ENCODE measurements around the gene ANKRA2. TPM values are rescaled to one million over a fixed set of nuclear protein-coding genes. Genes with fewer than 3 reads are reported as not detected.

Gene ANKRA2
- total and polyA plus RNA-seq, 9 of the 15 experiments (the other 6 are each of a cell fraction or from before 2014, with no cell fraction given): 7.9 to 28.7 (median 12.8) TPM

- Histone ChIP-seq H3K4me2 (ENCODE audit: insufficient read depth, low read length) (no peak overlapping the region), H3K36me3 (ENCODE audit: control insufficient read depth, insufficient read depth, low read length) (no peaks in the 10 kb centered on the region), H3K9me3 (replicated peaks; ENCODE audit: control insufficient read depth, insufficient read depth, low read depth, low read length) (no peaks in the 10 kb centered on the region), H3K4me3 (no peak overlapping the region), H2AFZ (ENCODE audit: low read depth, low read length) (no peak overlapping the region), H3K79me2 (ENCODE audit: control insufficient read depth, insufficient read depth, low read length) (no peaks in the 10 kb centered on the region), H3K4me1 (replicated peaks in 1 of 2; ENCODE audit: control insufficient read depth in 2 of 2, insufficient read depth in 2 of 2, low read length in 2 of 2) (no peaks in the 10 kb centered on the region), H3K9me1 (ENCODE audit: control insufficient read depth, insufficient read depth, low read length) (no peaks in the 10 kb centered on the region), H4K20me1 (replicated peaks; ENCODE audit: control insufficient read depth, insufficient read depth, low read length) (no peaks in the 10 kb centered on the region), H3K9ac (ENCODE audit: insufficient read depth in 1 of 2, low read depth in 2 of 2, low read length in 2 of 2) (no peak overlapping the region), H3K27ac (ENCODE audit: extremely low read depth, low read depth, low read length) (no peak overlapping the region), H3K27me3 (ENCODE audit: control insufficient read depth in 2 of 2, insufficient read depth in 2 of 2, low read length in 2 of 2) (no peaks in the 10 kb centered on the region)
- no peak for FAIRE-seq
- in situ Hi-C loops (cut with MboI): no loop called here
- intact Hi-C loops (cut with micrococcal nuclease): no loop called here
- 0 out of 3 replicates have a peak, but pooled peaks have one; percentile 28 for ATAC-seq
- peak in 2 of 4 experiments; percentile 14 to 15 for DNase-seq (ENCODE audit: extremely low read depth in 1 of 4, low spot score in 3 of 4)
- ChIA-PET CTCF (ENCODE audit: low intra/inter-chr PET ratio) (no interaction called here), POLR2A (no interaction called here)
- BruUV-seq (replicated peaks): no TSS peak
- 27% methylated on average over 8 of the region's 8 CpGs for WGBS (ENCODE audit: insufficient coverage, low coverage, missing lambda C conversion rate)
- TF ChIP-seq SIX5 (IDR thresholded peaks at IDR 0.05; ENCODE audit: borderline replicate concordance in 1 of 2, insufficient read depth in 1 of 2, low read depth in 1 of 2, low read length in 2 of 2): no peak
- TF ChIP-seq HSF4 (CRISPR knock-in tag; IDR thresholded peaks at IDR 0.05; ENCODE audit: borderline replicate concordance): no peak
- no peak for TF ChIP-seq NFYB (IDR thresholded peaks at IDR 0.05; ENCODE audit: extremely low read depth, insufficient read length)
- no peak for TF ChIP-seq SRSF9 (IDR thresholded peaks at IDR 0.05; ENCODE audit: borderline replicate concordance, low read depth, low read length)
- TF ChIP-seq TCFL5 (CRISPR knock-in tag; conservative IDR thresholded peaks at IDR 0.05): no peak
- TF ChIP-seq HNRNPH1 (optimal IDR thresholded peaks at IDR 0.05; ENCODE audit: low read depth, low read length): no peak
- TF ChIP-seq CHCHD3 (CRISPR knock-in tag; IDR thresholded peaks at IDR 0.05): no peak
- TF ChIP-seq ZNF212 (CRISPR knock-in tag; IDR thresholded peaks at IDR 0.05): no peak
- peak in 1 of 2 experiments; percentile 76; a peak in 1 of 4 replicates for TF ChIP-seq FOXA3 (CRISPR knock-in tag; conservative IDR thresholded peaks at IDR 0.05 in 1 of 2, IDR thresholded peaks at IDR 0.05 in 1 of 2)
- TF ChIP-seq ZNF609 (CRISPR knock-in tag; IDR thresholded peaks at IDR 0.05; ENCODE audit: borderline replicate concordance): no peak
- no peak for TF ChIP-seq NUFIP1 (IDR thresholded peaks at IDR 0.05; ENCODE audit: partially characterized antibody)
- no peak for TF ChIP-seq HDAC2 (IDR thresholded peaks at IDR 0.05)
- TF ChIP-seq BACH1 (tag; IDR thresholded peaks at IDR 0.05): no peak
- TF ChIP-seq ZNF133 (CRISPR knock-in tag; IDR thresholded peaks at IDR 0.05): no peak
- TF ChIP-seq ZBTB7A (IDR thresholded peaks at IDR 0.05; ENCODE audit: borderline replicate concordance, control insufficient read depth, low read depth, low read length): no peak
- no peak for TF ChIP-seq ZZZ3 (IDR thresholded peaks at IDR 0.05)
These were observed 40.0 kb upstream of the ANKRA2 start for GRCh38 chr5:73605223-73606087.
